HG02981 (cell line): ENCODE results near the gene CENPB.
"Not testable (repeated sequence)": the region's sequence is repeated elsewhere in the genome, so short reads cannot be mapped to it uniquely, and the experiment has no call there.

Experiments used
- ATAC-seq: cut with Tn5 transposase; IDR thresholded peaks from one replicate; pipeline ENCODE4 v1.9.1; 2021; ENCODE audit warnings: mild to moderate bottlenecking, moderate library complexity; ENCODE audit not compliant: unreplicated experiment

Gene CENPB

DNA sequence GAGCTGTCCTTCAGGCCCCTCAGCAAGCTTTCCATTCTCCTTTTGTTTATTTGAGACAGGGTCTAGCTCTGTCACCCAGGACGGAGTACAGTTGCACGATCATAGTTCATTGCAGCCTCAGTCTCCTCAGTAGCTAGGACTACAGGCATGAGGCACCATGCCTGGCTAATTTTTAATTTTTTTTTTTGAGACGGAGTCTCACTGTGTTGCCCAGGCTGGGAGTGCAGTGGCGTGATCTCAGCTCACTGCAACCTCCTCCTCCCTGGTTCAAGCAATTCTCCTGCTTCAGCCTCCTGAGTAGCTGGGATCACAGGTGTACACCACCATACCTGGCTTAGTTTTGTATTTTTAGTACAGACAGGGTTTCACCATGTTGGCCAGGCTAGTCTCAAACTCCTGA lies 2.7 kb upstream of the CENPB start:
- not testable (repeated sequence) for ATAC-seq

DNA sequence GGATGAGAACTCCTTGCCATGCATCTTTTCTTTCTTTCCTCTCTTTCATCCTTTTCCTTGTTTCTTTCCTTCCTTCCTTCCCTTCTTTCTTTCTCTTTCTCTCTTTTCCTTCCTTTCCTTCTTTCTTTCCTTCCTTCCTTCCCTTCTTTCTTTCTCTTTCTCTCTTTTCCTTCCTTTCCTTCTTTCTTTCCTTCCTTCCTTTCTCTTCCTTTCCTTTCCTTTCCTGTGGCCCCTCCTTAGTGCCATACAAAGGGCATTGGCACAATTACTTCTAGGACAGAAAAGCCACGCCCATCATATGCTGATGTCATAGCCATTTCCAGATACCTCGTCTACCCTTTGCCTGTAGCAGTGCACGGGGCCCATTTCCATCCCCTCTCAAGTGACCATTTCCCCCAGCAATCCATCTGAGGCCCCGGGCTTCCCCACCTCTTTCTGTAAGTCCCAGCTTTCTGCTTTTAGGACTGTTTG lies 2.2 kb upstream of the CENPB start:
- ATAC-seq: no peak

DNA sequence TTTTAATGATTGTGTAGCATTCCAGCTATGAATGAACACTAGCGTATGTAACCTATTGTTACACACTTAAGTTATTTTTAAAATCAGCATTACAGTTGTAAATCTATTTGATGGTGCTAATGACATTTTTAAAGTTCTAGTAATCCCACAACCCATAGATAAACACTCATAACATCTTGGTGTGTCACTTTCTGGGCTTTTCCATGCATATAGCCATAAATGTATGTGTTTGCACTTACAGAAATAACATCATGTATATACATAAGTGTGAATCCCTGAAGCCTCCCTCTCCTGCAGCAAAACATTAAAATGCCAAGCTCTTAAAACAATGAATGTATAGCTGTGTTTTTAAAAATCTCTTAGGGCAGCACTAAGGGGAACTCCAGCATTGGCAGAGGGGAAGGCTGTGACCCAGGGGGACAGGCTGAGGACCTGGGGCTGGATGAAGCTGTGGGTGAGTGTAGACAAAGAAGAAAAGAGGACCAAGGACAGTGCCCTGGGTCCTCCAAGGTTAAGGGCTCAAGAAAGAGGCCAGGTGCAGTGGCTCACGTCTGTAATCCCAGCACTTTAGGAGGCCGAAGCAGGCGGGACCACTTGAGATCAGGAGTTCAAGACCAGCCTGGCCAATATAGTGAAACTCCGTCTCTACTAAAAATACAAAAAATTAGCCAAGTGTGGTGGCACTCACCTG lies 929 bp upstream of the CENPB start:
- no peak for ATAC-seq

DNA sequence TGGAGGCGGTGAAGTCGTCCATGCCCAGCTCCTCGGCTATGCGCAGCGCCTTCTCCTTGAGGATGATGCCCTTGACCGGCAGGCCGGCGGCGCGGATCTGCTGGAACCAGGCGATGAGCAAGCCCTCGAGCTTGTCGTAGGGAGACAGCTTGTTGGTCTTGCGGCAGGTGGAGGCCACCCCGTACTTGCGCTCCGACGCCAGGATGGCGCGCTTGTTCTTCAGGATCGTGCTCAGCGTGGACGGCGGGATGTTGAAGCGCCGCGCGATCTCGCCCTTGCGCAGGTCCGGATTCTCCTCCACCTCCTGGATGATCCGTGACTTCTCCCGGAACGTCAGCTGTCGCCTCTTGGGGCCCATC lies 435 bp downstream of the CENPB start:
- peak; percentile 48 for ATAC-seq

DNA sequence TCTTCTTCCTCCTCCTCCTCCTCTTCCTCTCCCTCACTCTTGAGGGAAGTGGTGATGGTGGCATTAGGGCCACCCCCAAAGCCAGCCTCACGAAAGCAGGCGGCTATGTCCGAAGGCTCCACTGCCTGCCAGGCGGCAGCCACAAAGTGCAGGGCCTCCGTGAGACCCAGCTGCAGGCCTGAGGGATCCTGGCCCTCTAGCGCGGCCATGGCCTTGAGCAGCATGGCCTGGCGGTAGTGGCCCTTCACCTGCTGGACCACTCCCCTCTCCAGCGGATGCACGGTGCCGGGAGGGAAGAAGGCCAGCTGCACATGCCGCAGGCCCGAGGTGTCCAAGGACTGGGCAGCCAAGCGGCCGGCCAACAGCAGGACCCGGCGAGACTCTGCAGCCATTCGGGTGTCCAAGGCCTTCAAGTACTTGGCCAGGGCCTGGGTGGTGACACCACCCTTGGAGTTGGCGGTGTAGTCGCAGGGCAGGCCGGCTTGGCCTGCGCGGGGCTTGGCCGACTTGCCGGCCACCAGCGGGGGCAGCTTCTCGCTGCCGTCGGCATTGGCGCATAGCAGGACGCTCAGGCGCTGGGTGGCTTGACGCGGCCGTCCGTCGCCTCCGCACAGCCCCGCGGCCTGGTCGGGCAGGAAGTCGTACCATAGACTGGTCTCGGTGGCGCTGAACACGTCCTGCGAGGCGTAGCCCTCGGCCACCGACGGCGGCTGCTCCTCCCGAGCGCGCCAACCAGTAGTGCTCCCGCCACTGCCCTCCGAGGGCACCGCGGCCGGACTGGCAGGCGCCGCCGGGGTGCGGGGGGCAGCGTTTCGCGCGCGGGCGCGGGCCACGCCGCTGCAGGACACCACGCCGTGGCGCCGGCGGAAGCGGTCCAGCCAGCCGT lies 1.1 kb downstream of the CENPB start:
- no peak for ATAC-seq

DNA sequence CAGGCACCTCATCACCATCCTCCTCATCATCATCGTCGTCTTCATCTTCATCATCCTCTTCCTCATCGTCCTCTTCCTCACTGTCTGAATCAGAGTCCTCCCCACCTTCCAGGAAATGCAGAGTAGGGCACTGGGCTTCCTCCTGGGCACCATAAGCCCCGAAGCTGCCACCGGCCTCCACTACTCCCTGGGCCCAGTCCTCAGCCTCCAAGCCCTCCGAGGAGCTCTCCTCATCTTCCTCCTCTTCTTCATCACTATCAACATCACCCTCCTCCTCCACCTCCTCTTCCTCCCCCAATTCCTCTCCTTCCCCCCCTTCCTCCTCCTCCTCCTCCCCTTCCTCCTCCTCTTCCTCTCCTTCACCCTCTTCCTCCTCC lies 1.7 kb downstream of the CENPB start:
- no peak for ATAC-seq

DNA sequence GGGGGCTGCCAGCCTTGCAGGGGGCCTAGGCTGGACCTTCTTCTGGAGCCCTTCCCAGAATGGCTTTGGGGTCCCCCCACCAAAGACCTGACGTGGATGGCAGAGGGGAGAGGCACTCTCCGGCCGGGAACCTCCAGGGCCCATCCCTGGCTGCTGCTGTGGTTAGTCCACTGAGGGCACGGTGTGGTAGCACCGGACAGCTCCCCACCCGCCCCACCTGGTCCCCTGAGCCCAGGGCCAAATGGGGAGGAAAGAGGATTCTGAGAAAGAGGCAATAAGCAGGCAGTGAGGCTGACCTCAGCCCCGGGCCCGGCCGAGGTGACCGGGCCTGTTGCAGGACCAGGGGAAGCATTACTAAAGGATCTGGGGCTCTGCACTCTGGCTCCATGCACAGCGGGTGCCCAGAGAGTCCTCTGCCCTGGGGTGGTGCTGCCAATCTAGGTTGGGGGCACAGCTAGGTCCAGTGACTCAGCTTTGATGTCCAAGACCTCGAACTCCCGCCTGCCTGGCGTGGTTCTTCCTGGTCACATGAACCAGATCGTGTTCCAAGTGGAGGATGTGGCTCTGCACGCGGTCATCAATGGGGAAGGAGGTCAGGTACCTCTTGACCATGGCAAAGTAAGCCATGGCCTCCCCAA lies 2.2 kb downstream of the CENPB start:
- no peak for ATAC-seq

DNA sequence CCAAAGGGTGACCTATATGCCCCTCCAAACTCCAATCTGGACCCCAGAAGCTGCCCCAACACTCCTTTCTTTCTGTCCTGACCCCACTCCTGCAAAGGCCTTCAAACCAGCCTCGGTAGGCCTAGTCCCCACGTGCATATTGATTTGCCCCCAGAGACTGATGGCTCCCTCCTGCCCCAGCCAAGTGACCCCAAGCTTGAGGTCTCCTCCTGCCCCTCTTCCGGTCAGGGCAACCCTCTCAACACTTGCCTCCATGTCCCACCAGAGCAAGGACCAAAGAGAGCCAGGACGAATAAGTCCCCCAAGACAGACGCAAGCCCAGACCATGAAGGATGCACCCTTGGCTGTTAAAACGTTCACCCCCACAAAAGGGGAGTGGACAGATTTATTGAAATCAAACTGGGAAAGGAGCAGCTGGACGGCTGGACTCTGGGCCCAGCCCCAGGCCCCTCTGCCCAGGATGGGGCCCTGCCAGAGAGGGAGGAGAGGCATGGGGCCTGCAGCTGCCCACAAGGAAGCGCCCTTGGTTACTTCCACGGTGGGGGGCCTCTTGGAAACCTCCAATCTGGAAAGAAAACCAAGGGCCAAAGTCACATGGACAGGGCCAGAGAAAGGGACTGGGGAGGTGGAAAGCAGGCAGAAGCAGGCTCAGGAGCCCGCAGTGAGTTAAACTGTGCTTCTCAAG lies 2.9 kb downstream of the CENPB start:
- ATAC-seq: no peak

DNA sequence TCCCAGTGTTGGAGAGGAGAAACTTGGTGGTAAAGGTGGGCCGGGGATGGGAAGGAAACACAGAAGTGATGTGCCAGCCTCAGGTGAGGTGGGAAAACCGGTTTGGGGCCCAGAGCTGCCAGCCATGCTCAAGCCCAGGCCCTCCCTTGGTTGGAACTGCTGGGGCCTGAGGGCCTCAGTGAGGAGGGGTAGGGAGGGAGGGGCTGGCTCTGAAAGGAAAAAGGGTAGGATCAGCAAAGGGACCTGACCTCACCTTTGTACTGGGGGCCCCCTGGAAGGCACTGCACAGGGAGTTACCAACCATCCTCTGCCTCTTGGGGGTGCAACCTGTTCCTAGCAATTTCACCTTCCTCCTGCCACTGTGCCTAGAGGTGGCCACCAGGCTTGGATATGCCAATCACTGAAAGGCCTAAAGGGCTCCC lies 3.5 kb downstream of the CENPB start:
- no peak for ATAC-seq

DNA sequence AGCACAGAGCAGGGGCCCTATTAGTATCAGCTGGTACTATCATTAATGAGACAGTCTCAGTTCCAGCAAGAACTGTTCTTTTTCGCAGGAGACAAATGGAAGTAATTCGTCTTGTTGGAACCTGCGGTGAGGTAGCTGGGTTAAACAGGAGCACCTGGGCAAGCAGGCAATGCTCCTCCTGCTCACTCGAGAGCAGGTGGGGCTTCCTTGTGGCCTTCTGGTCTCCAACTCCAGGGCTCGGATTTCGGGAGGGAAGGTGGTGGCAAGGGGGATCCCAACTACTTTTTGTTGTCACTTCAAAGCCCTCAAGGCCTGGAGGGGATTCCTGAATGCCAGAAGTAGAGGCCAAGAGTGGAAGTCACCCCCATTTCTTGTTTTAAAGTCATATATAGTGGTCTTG lies 3.9 kb downstream of the CENPB start:
- no peak for ATAC-seq

DNA sequence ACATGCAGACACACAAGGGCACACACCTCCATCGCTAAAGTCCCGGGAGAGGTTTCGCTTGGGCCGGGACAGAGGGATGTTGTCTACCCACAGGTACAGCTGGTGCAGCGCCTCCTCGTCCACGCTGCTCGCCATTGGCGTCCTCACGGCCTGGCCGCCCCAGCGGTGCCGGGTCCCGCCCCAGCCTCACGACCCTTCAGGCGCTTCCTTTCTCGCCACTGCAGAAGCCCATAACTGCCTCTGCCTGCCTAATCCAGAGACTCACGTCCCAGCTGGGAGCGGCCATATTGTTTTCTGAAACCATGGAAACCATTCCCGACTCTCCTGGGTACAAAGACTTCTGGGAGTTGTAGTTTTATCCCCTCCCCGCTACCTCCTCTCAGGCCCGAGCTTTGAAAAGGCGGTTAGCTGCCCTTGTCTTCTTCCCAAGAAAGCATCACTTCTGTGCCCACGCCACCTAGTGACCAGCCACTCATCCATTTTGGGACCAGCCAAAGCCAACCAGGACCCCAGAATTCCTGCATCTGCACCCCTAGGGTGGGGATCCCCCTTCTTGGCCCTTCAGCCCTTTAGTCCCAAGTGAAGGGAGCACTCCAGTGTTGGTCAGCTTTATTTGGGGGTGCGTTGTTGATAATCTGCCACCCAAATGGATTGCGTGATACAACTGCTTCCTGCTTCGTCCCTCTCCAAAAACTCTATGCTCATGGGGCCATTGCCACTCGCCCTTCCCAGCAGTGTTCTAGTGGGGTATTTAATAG lies 5.2 kb downstream of the CENPB start, which contains the start of gene SPEF1:
Gene SPEF1 (minus strand): TSS at position 296 of the 758 bp plus-strand sequence. CDS start 161 bp downstream, at position 135.
- ATAC-seq: peak; percentile 64

DNA sequence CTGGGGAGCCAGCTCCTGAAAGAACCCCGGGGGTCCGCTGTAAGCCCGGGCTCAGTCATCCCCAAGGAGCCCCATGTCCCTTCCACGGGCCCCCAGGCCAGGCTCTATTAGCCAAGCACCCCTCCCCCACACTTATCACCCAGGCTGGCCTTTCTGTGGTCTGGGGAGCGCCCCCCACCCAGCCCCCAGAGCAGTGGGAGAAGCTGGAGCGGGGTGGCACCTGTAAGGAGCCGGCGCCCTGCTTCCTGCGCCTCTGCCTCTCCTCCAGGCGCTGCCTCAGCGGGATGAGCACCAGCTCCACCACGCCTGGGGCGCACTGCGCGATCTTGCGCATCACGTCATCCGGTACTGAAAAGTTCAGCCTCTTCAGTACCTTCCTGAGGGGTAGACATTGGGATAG lies 7.6 kb downstream of the CENPB start:
- no peak for ATAC-seq

DNA sequence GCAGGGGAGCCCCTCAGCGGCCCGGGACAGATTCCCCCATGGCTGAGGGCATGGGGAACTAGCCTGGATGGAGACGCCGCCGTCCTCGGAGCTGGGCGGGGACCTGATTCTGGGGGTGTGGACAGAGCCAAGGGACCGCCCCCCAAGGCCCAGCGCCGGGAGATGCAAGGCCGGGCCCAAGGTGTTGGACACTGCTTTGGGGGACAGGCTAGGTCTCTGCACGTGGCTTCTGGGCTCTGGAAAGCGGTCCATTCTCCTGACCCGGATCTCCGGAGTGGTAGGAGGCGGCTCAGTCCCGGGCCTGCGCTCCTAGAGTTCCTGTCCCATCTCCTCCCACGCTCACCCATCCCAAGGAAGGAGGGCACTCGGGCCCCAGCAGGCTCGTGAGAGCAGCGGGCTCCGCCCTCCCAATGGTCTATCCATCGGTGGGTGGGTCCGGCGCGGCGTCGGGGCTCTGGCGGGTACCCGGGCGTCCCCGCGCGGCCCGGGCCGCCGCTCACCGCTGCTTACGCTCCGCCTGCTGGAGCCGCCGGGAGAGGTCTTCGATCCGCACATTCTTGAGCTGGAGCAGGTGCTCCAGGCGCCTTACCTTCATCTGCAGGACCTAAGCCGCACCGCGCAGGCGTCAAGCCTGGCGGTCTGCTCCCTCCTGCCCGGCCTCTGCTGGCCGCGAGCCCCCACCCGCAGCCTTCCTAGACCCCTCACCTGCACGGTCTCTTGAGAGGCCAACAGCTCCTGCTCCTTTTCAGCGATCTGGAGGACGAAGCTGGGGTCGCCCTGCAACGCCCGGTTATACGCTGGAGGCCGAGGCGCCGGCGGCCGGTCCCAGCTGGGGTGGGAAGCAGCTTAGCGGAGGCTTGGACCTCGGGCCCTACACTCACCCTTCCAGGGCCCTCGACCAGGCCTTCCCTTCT lies 8.6 kb downstream of the CENPB start:
- no peak for ATAC-seq

DNA sequence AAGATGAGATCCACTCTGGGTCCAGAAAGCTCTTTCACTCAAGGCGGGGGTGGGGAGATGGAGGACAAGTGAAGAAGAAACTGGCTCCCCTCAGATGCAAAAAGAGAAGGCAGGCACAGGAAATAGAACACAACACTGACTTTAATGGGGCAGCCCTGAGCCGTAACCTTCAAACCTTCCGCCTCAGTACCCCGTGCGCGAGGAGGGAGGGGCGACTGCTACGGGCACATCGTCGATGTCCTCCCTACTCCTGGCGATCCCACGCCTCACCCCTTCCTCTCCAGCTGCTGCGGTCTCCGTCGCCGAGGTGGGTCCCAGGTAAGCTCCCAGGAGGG lies 9.2 kb downstream of the CENPB start:
- ATAC-seq: no peak

DNA sequence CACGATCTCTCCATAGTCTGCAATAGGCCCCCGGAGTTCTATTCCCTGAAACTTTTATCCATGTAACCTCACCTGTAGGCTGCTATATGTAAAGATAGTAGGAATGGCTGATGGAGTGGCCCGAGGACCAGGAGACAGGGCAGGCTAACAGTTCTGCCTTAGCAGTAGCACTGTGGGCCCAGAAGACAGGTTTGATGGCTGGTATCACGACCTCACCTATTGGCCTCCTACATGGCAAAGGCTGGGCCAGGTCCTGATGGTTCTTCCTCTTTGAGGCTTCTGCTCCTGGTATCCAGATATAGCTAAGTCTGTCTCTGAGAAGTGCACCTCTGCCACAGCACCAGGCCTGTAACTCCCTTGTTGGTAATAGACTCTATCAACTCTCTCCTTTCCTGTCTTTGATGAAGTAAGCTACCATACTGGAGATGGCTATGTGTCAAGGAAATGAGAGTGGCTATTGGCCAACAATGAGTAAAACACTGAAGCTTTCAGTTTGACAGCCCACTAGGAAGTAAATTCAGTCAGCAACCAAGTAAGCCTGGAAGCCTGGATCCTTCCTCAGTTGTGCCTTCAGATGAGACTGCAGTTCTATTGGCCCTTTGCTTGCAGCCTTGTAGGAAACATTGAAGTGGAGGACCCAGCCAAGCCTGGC lies 11.0 kb downstream of the CENPB start:
- no peak for ATAC-seq

DNA sequence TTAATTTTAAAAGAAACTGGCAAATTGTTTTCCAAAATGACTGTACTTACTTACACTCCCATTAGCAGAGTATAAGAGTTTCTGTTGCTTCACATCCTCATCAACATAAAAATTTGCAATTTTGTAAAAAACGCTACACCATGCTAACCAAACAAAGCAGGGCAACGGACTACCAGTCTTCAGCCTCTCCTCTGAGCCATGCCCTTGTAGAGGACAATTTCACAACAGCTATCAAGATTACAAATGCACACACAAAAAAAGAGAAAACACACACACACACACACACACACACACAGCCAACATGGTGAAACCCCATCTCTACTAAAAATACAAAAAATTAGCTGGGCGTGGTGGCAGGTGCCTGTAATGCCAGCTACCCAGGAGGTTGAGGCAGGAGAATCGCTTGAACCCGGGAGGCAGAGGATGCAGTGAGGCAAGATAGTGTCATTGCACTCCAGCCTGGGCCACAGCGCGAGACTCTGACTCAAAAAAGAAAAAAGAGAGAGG lies 14.9 kb downstream of the CENPB start:
- ATAC-seq: no peak

DNA sequence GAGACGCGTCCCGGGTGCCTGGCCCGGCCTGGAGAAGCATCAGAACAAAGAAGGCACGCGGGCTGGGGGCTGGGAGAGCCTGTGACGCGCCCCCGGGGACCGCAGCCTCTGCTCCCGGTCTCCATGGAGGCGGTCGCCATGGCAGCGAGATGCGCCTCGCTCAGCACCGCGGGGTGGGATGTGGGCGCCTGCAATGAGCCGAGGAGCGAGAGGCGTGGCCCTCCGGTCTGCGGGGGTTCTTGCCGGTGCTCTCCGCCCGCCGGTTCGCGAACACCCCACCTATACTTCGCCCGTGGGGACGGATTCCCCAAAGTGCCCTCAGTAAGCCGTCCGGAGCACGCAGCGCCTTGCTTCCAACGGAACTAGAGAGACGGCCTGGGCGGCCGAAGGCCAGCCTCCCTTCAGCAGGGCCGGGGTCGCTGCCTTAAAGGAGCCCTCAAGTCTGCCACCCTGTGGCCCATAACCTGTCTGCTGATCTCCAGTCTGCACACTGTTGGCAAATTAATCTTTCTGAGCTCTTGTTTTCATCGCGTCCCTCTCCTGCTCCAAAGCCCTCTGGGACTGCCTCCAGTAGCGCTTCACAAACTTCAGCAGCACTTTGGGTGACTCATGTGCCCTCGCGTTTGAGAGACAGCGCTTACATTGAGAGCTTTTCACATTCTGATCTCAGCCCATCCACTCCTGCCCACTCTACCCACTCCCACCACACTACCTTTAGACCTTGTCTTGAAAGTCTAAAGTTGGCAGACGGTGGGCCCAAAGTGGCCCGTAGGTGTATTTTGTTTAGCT lies 18.0 kb downstream of the CENPB start:
- ATAC-seq: peak; percentile 33
